Measurements from ENCODE around the gene FDXR.

GRCh38 chr17:74881073-74881472 is 8.3 kb upstream of the FDXR start:
- TF ChIP-seq EZH2 (IDR thresholded peaks at IDR 0.05; ENCODE audit: insufficient read depth, low read length), result no peak
- TF ChIP-seq CTCF (IDR thresholded peaks at IDR 0.05; ENCODE audit: insufficient read depth, low read depth, low read length), result no peak

All from astrocyte (in vitro differentiated cells and primary cell).